ENCODE measurements around the gene TIMM23. TPM values are rescaled to one million over a fixed set of nuclear protein-coding genes. Genes with fewer than 3 reads are reported as not detected.
A peak's percentile ranks its signal among the peaks of the same experiment; 100 is the strongest.
"Not testable (repeated sequence)": the region's sequence is repeated elsewhere in the genome, so short reads cannot be mapped to it uniquely, and the experiment has no call there.

Gene TIMM23
- total and polyA plus RNA-seq, 3 experiments from 2014 or later, result 65.3 to 101 (median 96.4) TPM

DNA sequence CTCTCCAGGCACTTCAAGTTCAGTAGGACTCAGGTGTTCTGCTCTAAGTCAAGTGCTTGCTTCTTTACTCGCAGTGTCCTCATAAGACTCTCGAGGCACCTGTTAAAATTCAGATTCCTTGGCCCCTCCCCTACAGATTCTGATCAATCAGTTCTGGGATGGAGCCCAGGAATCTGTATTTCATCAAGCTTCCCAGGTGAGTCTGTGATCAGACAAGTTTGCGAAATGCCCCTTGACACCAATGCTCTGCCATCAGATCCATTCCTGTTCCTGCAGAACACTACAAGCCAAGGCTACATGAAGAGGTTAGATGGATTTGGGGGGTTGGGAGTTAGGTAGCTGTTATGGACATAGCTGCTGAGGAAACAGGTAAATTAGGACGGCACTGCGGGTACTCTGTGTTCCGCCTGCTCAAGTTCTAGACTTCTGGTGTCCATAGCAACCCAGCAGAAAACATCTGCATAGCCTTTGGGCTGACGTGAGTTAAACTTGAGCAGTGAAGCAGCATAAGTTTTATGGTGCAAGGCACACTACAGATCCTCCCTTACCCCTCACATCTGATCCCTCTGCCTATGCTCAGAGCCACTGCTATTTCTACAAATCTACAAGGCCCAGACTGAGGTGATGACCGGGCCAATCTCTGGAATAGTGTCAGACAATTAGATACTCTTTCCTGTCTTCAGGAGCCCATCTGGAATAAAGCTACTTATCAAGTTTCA is 65.0 kb downstream of the TIMM23 start:
- H3K4me3 Mint-ChIP-seq, result no peak overlapping the region
- no peak overlapping the region for H3K27ac Mint-ChIP-seq
- Histone ChIP-seq H3K36me3 (ENCODE audit: insufficient read depth, low read length) (no peaks in the 10 kb centered on the region), H3K27me3 (ENCODE audit: insufficient read depth, low read length, poor library complexity, severe bottlenecking) (no peaks in the 10 kb centered on the region), H3K27ac (ENCODE audit: low read depth, low read length) (no peak overlapping the region), H3K4me1 (ENCODE audit: insufficient read depth, low read length) (no peaks in the 10 kb centered on the region), H3K9me3 (ENCODE audit: low read length) (no peaks in the 10 kb centered on the region), H3K4me3 (ENCODE audit: low read length) (no peak overlapping the region)
- CTCF ChIA-PET, result no interaction called here
- H3K9me3 Mint-ChIP-seq, result no peaks in the 10 kb centered on the region
- DNase-seq, result no peak
- no peaks in the 10 kb centered on the region for H3K4me1 Mint-ChIP-seq
- POLR2A ChIA-PET, result no interaction called here
- H3K27me3 Mint-ChIP-seq, result peaks cover 0 to 19% of the 10 kb centered on the region in 2 donors
- H3K36me3 Mint-ChIP-seq, result no peaks in the 10 kb centered on the region

DNA sequence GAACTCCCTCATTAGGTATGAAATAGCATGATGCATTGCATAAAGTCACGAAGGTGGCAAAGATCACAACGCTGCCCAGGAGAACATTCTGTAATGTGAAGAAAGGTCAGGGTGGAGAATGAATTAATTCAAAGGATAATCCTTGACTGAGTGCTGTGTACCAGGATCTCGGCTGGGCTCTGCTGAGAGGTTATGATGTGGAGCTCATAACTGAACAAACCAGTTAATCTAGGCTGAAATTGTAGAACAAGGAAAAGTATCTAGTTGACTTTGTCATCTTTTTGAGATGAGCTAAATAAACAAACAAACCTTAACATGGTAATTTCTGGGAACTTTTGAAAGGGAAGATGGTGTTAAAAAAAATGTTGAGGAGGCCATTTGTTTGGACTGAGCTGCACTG is 67.7 kb downstream of the TIMM23 start:
- ChIA-PET CTCF (no interaction called here), POLR2A (no interaction called here)
- H3K27me3 ChIP-seq (ENCODE audit: insufficient read depth, low read length, poor library complexity, severe bottlenecking), result no peaks in the 10 kb centered on the region
- no peak overlapping the region for H3K4me3 ChIP-seq (ENCODE audit: low read length)
- no peak overlapping the region for H3K27ac ChIP-seq (ENCODE audit: low read depth, low read length)
- H3K4me1 ChIP-seq (ENCODE audit: insufficient read depth, low read length), result no peaks in the 10 kb centered on the region
- Mint-ChIP-seq H3K9me3 (no peaks in the 10 kb centered on the region), H3K4me1 (no peaks in the 10 kb centered on the region), H3K4me3 (no peak overlapping the region), H3K27me3 (peaks cover 0 to 18% of the 10 kb centered on the region in 2 donors), H3K36me3 (no peaks in the 10 kb centered on the region), H3K27ac (no peak overlapping the region)
- H3K9me3 ChIP-seq (ENCODE audit: low read length), result no peaks in the 10 kb centered on the region
- no peaks in the 10 kb centered on the region for H3K36me3 ChIP-seq (ENCODE audit: insufficient read depth, low read length)
- no peak for DNase-seq

DNA sequence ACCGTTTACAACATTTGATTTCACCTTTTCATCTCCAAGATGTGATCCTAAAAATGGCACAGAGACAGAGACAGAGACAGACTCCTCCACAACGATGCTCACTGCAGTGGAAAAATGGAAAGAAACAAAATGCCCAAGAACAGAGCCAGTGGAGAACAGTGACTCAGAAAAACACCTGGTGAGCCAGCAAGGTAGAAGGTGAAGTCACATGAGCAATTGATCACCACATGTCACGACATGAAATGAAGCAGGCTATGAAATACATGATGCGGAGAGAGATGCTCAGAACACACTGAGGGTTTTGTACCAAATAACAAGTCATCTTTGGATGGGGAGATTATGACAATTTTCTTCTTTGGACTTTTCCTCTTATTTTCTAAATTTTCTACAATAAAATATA is 70.2 kb downstream of the TIMM23 start:
- H3K36me3 Mint-ChIP-seq, result no peaks in the 10 kb centered on the region
- Histone ChIP-seq H3K27me3 (ENCODE audit: insufficient read depth, low read length, poor library complexity, severe bottlenecking) (no peaks in the 10 kb centered on the region), H3K27ac (ENCODE audit: low read depth, low read length) (no peak overlapping the region), H3K4me1 (ENCODE audit: insufficient read depth, low read length) (no peaks in the 10 kb centered on the region), H3K9me3 (ENCODE audit: low read length) (no peaks in the 10 kb centered on the region), H3K4me3 (ENCODE audit: low read length) (no peak overlapping the region), H3K36me3 (ENCODE audit: insufficient read depth, low read length) (no peaks in the 10 kb centered on the region)
- no peaks in the 10 kb centered on the region for H3K4me1 Mint-ChIP-seq
- no peak for DNase-seq
- ChIA-PET POLR2A (no interaction called here), CTCF (no interaction called here)
- H3K9me3 Mint-ChIP-seq, result no peaks in the 10 kb centered on the region
- no peak overlapping the region for H3K4me3 Mint-ChIP-seq
- H3K27ac Mint-ChIP-seq, result no peak overlapping the region
- H3K27me3 Mint-ChIP-seq, result peaks cover 0 to 7% of the 10 kb centered on the region in 2 donors

DNA sequence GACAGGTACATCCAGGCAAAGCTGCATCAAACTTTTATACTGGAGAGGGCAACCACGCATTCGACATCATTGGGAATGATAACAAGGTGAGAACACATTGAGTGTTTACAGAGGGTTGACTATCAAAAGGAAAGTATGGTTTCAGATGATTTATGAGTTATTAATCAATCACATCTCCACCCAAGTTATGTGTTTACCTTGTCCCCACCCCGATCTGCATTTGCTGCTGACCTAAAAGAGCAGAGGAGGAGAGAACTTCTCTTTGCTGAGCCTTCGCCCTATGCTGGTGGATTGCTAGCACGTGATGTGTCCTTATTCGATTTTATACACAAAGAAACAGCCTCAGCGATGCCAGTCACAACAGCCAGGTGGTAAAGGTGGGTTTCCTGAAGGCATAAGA is 74.0 kb downstream of the TIMM23 start, which contains the start of gene MSMB:
TSS of gene MSMB (minus strand) at position 9 of the 400 bp plus-strand sequence. CDS start 32 bp downstream, outside the sequence.
- Mint-ChIP-seq H3K36me3 (no peaks in the 10 kb centered on the region), H3K27ac (peak within 1 kb of the TSS in 1 of 8 donors; percentile 47), H3K4me3 (no peak within 1 kb of the TSS), H3K27me3 (peaks cover under 1 to 10% of the 10 kb centered on the region in 2 donors), H3K9me3 (no peaks in the 10 kb centered on the region), H3K4me1 (no peaks in the 10 kb centered on the region)
- no peak for DNase-seq
- H3K27ac ChIP-seq (ENCODE audit: low read depth, low read length), result no peak within 1 kb of the TSS
- H3K4me1 ChIP-seq (ENCODE audit: insufficient read depth, low read length), result no peaks in the 10 kb centered on the region
- ChIA-PET POLR2A (no interaction called here), CTCF (no interaction called here)
- H3K4me3 ChIP-seq (ENCODE audit: low read length), result no peak within 1 kb of the TSS
- no peaks in the 10 kb centered on the region for H3K27me3 ChIP-seq (ENCODE audit: insufficient read depth, low read length, poor library complexity, severe bottlenecking)
- H3K36me3 ChIP-seq (ENCODE audit: insufficient read depth, low read length), result no peaks in the 10 kb centered on the region
- H3K9me3 ChIP-seq (ENCODE audit: low read length), result no peaks in the 10 kb centered on the region

DNA sequence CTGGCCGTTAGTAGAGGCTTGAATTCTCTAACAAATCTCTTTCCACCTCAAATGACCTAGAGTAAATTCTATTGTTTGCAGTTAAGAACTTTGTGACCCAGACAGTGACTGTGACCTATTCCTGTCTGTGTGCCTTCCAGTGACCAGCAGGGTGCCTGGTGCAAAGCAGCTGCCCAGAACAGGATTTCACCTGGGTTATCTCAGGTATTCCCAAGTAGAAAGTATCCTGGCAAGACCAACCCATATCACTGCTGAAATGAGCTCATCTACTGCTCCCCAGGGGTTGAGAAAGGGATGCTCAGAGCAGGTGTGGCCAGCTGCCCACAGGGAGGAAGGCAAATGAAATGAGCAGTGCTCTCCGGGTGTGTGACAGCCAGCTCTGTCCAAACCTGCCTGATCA is 75.9 kb downstream of the TIMM23 start:
- H3K4me1 Mint-ChIP-seq, result no peaks in the 10 kb centered on the region

DNA sequence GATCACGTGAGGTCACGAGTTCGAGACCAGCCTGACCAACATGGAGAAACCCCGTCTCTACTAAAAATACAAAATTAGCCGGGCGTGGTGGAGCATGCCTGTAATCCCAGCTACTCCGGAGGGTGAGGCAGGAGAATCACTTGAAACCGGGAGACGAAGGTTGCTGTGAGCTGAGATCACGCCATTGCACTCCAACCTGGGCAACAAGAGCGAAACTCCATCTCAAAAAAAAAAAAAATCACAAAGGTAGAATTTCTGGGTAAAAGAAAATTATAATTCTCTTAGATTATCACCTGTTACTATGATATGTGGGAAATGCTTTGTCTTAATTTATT is 77.2 kb downstream of the TIMM23 start:
- H3K36me3 Mint-ChIP-seq; H3K27me3 ChIP-seq (ENCODE audit: insufficient read depth, low read length, poor library complexity, severe bottlenecking); H3K4me1 Mint-ChIP-seq; POLR2A ChIA-PET; H3K9me3 ChIP-seq (ENCODE audit: low read length); H3K4me1 ChIP-seq (ENCODE audit: insufficient read depth, low read length); H3K36me3 ChIP-seq (ENCODE audit: insufficient read depth, low read length); H3K9me3 Mint-ChIP-seq; H3K27ac Mint-ChIP-seq; H3K27ac ChIP-seq (ENCODE audit: low read depth, low read length); CTCF ChIA-PET; H3K4me3 Mint-ChIP-seq; DNase-seq; H3K4me3 ChIP-seq (ENCODE audit: low read length): not testable (repeated sequence)
- peaks cover 5 to 17% of the 10 kb centered on the region in 2 donors for H3K27me3 Mint-ChIP-seq

More for the DNA sequence above, 75.9 kb downstream of the TIMM23 start:
- H3K36me3 Mint-ChIP-seq, result no peaks in the 10 kb centered on the region
- CTCF ChIA-PET, result no interaction called here
- POLR2A ChIA-PET, result no interaction called here
- Histone ChIP-seq H3K27me3 (ENCODE audit: insufficient read depth, low read length, poor library complexity, severe bottlenecking) (no peaks in the 10 kb centered on the region), H3K4me3 (ENCODE audit: low read length) (no peak overlapping the region), H3K27ac (ENCODE audit: low read depth, low read length) (no peak overlapping the region), H3K4me1 (ENCODE audit: insufficient read depth, low read length) (no peaks in the 10 kb centered on the region), H3K36me3 (ENCODE audit: insufficient read depth, low read length) (no peaks in the 10 kb centered on the region), H3K9me3 (ENCODE audit: low read length) (no peaks in the 10 kb centered on the region)
- H3K4me3 Mint-ChIP-seq, result no peak overlapping the region
- H3K27me3 Mint-ChIP-seq, result peaks cover 5 to 17% of the 10 kb centered on the region in 2 donors
- no peaks in the 10 kb centered on the region for H3K9me3 Mint-ChIP-seq
- no peak for DNase-seq
- no peak overlapping the region for H3K27ac Mint-ChIP-seq

DNA sequence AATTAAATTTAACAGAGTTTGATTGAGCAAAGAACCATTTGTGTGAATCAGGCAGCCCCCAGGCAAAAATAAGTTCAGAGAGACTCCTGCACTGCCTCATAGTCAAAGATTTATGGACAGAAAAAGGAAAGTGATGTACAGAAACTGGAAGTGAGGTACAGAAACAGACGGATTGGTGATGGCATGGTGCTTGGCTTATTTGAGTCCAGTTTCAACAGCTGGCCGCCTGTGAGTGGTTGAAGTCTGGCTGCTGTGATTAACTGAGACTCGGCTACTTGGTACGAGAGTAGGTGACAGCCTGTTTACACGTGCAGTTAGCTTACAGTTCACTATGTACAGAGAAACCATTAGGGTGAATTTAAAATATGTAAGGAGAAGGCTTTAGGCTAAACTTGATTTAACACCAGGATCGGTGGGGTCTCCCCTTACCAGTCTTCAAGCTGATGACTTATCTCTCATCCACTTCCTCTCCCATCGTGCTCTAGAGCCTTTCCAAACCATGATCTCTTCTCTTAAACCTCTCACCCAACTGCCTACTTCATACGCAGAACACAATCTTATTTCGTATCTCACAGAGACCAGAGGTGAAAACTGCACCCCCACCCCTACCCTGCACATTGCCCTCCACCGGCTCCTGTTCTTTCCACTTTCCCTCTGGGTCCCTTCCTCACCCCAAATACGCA is 78.8 kb downstream of the TIMM23 start:
- Mint-ChIP-seq H3K27me3 (peaks cover 8 to 17% of the 10 kb centered on the region in 2 donors), H3K4me3 (no peak overlapping the region), H3K9me3 (no peaks in the 10 kb centered on the region), H3K27ac (no peak overlapping the region), H3K4me1 (peaks cover 0 to 5% (median 0%) of the 10 kb centered on the region in 3 donors), H3K36me3 (peaks cover 0 to 7% (median 0%) of the 10 kb centered on the region in 3 donors)
- ChIA-PET POLR2A (no interaction called here), CTCF (interaction anchor here (0.9 kb wide), 1 partner anchor 22 kb away, joined by 3 read pairs; no protein-coding TSS in a partner anchor)
- Histone ChIP-seq H3K4me1 (ENCODE audit: insufficient read depth, low read length) (no peaks in the 10 kb centered on the region), H3K27me3 (ENCODE audit: insufficient read depth, low read length, poor library complexity, severe bottlenecking) (no peaks in the 10 kb centered on the region), H3K4me3 (ENCODE audit: low read length) (no peak overlapping the region), H3K9me3 (ENCODE audit: low read length) (no peaks in the 10 kb centered on the region), H3K27ac (ENCODE audit: low read depth, low read length) (no peak overlapping the region), H3K36me3 (ENCODE audit: insufficient read depth, low read length) (no peaks in the 10 kb centered on the region)
- DNase-seq, result no peak

DNA sequence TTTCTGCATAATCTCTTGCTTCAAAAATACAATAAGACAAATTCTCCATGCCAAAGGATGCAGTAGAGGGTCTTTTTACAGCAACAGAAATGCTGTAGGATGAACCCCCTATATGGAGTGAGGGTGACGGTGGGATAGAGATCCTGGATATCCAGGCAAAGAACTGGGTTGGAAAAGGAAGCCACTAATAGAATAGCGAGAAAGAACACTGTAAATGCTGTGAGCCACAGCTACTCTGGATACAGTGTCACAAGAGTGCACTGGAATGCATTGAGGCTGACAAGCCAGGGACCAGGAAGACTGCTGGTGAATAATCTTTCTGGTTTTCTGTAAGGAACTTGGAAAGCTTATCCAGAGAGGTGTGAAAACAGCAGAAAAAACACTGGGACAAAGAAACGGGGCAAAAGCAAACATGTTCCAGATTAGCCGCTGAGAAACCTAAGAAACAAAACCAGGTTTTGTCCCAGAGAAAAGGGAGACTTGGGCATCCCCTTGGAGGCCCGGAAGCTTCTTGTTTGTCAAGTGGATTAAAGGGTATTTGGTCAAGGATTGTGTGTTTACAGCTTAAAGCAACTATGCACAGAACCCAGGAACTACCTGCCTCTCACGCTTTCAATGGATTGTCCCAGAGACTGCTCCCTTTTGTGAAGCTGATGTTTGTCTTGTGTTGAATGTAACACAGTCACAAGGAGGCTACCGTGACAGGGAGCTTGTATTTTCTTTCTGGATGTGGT is 79.9 kb downstream of the TIMM23 start:
- H3K27me3 Mint-ChIP-seq, result peaks cover 8 to 17% of the 10 kb centered on the region in 2 donors
- H3K4me1 ChIP-seq (ENCODE audit: insufficient read depth, low read length), result no peaks in the 10 kb centered on the region
- no peak overlapping the region for H3K4me3 ChIP-seq (ENCODE audit: low read length)
- H3K27me3 ChIP-seq (ENCODE audit: insufficient read depth, low read length, poor library complexity, severe bottlenecking), result no peaks in the 10 kb centered on the region
- CTCF ChIA-PET, result interaction anchor here (0.9 kb wide), 1 partner anchor 23 kb away, joined by 3 read pairs; no protein-coding TSS in a partner anchor
- H3K9me3 Mint-ChIP-seq, result peaks cover 2 to 7% (median 5%) of the 10 kb centered on the region in 5 donors
- no peak overlapping the region for H3K27ac ChIP-seq (ENCODE audit: low read depth, low read length)
- no peak overlapping the region for H3K4me3 Mint-ChIP-seq
- POLR2A ChIA-PET, result no interaction called here
- no peaks in the 10 kb centered on the region for H3K9me3 ChIP-seq (ENCODE audit: low read length)
- H3K36me3 Mint-ChIP-seq, result peaks cover 0 to 14% (median 0%) of the 10 kb centered on the region in 3 donors
- H3K27ac Mint-ChIP-seq, result no peak overlapping the region
- no peak for DNase-seq
- peaks cover 0 to 5% (median 0%) of the 10 kb centered on the region in 3 donors for H3K4me1 Mint-ChIP-seq
- no peaks in the 10 kb centered on the region for H3K36me3 ChIP-seq (ENCODE audit: insufficient read depth, low read length)
